Adrenal gland (tissue), 12 donors: ENCODE measurements around the gene PGC. TPM values are rescaled to one million over a fixed set of nuclear protein-coding genes. Genes with fewer than 3 reads are reported as not detected.

Experiments used
- DNase-seq, 7 donors: peaks; one replicate each; pipeline ENCODE4 v3.0.0-alpha.2; 2019 to 2020
- H3K27ac ChIP-seq, 5 donors: fragments of 200-600 bp; sonication (generic) in 4 of 5; 1 replicate in 3 of 5; 2 replicates in 2 of 5; pipeline versions ENCODE4 v1.5.1 to v1.8.0; 2016 to 2020; ENCODE audit warnings: mild to moderate bottlenecking in 1 of 5
- H3K27me3 ChIP-seq: fragments of 200-600 bp; 2 replicates; pipeline ENCODE4 v1.8.0; 2021
- H3K36me3 ChIP-seq, 2 donors: fragments of 200-600 bp; replicated peaks in 1 of 2; 1 replicate in 1 of 2; 2 replicates in 1 of 2; pipeline versions ENCODE4 v1.5.1 to v1.8.0; 2018 to 2022
- H3K4me1 ChIP-seq, 2 donors: fragments of 200-600 bp; replicated peaks in 1 of 2; 1 replicate in 1 of 2; 2 replicates in 1 of 2; pipeline versions ENCODE4 v1.5.1 to v1.8.0; 2018 to 2021
- H3K4me3 ChIP-seq, 4 donors: fragments of 200-600 bp; sonication (generic) in 3 of 4; one replicate each; pipeline ENCODE4 v1.5.1; 2016 to 2018
- H3K9me3 ChIP-seq, 3 donors: fragments of 200-600 bp; sonication (generic) in 1 of 3; replicated peaks in 1 of 3; 1 replicate in 2 of 3; 2 replicates in 1 of 3; pipeline versions ENCODE4 v1.5.1 to v1.8.0; 2016 to 2021
- POLR2A ChIP-seq, 2 donors: fragments of 450-650 bp; IDR thresholded peaks; one replicate each; pipeline ENCODE4 v1.6.1; 2017; ENCODE audit warnings: antibody characterized with exemption in 2 of 2, mild to moderate bottlenecking in 2 of 2, moderate library complexity in 1 of 2
- WGBS, 4 donors: extraction: QIAGEN DNeasy Blood & Tissue Kit in 2 of 4; methylation state at CpG; one replicate each; pipeline versions ENCODE4 v1.1.5 to v1.1.7; 2013 to 2017; 5-methylcytosine and 5-hydroxymethylcytosine counted together
- intact Hi-C, 2 donors: fragments of 100-400 bp; cut with DNase I; formaldehyde crosslinking; loops; one replicate each; pipeline versions ENCODE4 v1.14.1 to v1.15.0; 2022 to 2023
- polyA plus RNA-seq, 3 donors: library from polyadenylated mRNA; stranded (reverse); fragments of 200-250 nt in 2 of 3; fragments of 350-450 nt in 1 of 3; fragmentation: Illumina TruSeq in 1 of 3; extraction: RNeasy Lipid Tissue Mini Kit (QIAGEN cat#74804) in 1 of 3; gene quantifications; one replicate each; pipeline ENCODE4 v1.2.3, GENCODE V29; 2013 to 2014
- total RNA-seq, 9 donors: library from RNA; depleted of rRNA in 4 of 9; stranded (reverse); fragments of >200 nt in 4 of 9; fragments of 120-200 nt in 1 of 9; fragmentation: NEBNext Ultra II Directional in 1 of 9; extraction: Animal tissue kit (Norgen Biotek cat#: 25700) in 1 of 9; gene quantifications; one replicate each; pipeline versions ENCODE4 v1.1.0 to v1.2.4, GENCODE V29; 2013 to 2023
- TF ChIP-seq, protein P1 (sequence below), 6 experiments: fragments of 450-650 bp in 4 of 6; fragments of 200-600 bp in 2 of 6; sonication (generic) in 1 of 6; IDR thresholded peaks; 1 replicate in 5 of 6; 2 replicates in 1 of 6; pipeline versions ENCODE4 v1.5.1 to v1.8.0; 2016 to 2021; ENCODE audit warnings: antibody characterized with exemption in 6 of 6, mild to moderate bottlenecking in 2 of 6, moderate library complexity in 1 of 6
- donor health status: healthy with polysubstance abuse.
- donor health status: Bipolar disorder and iron deficiency.
- donor health status: DM: yes; HTN: yes; CAD: no.
- donor health status: DM: no; HTN: no; CAD: no.
- donor health status: DM: no; HTN: no; CAD: no.
- donor health status: DM: yes; HTN: yes; CAD: no.

The PGC gene
- total and polyA plus RNA-seq, 12 donors = 0.57 to 1.6 (median 1.1) TPM; not detected in 8

DNA sequence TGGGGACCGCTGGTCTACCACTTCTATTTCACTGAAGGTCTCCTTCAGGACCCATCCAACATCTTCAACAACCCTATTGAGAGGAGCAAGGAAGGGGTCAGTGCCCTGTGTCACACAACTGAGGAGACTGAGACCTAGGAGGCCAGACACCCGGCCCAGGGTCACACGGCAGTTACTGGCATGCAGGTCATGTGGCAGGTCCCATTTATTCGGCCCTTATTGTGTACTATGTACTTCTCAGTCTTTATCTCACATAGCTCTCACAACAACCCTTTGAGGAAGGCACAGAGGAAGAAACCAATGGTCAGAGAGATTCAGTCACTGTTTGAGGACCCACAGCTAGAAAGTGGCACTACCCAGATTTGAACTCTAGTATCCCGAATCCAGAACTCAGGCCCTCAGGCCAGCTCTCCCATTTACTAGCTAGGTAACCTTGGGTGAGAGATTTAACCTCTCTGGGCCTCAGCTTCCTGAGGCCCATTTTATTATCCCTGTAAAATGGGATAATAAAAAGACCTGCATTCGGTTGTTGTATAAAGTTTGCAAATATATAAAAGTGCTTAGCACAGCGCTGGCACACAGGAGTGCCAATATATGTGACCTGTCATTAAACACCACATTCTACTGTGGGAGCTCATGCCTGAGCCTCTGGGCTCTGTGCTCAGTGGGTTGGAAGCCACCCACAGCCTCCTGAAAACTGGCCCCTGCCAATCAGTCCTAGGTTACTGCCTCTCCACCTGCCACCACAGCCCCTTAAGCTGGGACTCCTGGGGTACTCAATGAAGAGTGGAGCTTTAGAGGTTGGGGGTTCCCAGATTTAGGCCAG, 27.5 kb downstream of the PGC start:
- Histone ChIP-seq H3K27ac (no peak overlapping the region), H3K4me3 (no peak overlapping the region), H3K36me3 (no peaks in the 10 kb centered on the region), H3K9me3 (no peaks in the 10 kb centered on the region), H3K27me3 (no peaks in the 10 kb centered on the region), H3K4me1 (peaks cover 28 to 44% of the 10 kb centered on the region in 2 donors)
- WGBS, 4 donors = 83 to 89% (median 85%) methylated on average over 7 of the region's 7 CpGs
- DNase-seq = no peak
- TF ChIP-seq, protein P1, sequence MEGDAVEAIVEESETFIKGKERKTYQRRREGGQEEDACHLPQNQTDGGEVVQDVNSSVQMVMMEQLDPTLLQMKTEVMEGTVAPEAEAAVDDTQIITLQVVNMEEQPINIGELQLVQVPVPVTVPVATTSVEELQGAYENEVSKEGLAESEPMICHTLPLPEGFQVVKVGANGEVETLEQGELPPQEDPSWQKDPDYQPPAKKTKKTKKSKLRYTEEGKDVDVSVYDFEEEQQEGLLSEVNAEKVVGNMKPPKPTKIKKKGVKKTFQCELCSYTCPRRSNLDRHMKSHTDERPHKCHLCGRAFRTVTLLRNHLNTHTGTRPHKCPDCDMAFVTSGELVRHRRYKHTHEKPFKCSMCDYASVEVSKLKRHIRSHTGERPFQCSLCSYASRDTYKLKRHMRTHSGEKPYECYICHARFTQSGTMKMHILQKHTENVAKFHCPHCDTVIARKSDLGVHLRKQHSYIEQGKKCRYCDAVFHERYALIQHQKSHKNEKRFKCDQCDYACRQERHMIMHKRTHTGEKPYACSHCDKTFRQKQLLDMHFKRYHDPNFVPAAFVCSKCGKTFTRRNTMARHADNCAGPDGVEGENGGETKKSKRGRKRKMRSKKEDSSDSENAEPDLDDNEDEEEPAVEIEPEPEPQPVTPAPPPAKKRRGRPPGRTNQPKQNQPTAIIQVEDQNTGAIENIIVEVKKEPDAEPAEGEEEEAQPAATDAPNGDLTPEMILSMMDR (IDR thresholded peaks at IDR 0.05) = no peak
- no peak for TF ChIP-seq POLR2A (IDR thresholded peaks at IDR 0.05)
- intact Hi-C loops = no loop called here

DNA sequence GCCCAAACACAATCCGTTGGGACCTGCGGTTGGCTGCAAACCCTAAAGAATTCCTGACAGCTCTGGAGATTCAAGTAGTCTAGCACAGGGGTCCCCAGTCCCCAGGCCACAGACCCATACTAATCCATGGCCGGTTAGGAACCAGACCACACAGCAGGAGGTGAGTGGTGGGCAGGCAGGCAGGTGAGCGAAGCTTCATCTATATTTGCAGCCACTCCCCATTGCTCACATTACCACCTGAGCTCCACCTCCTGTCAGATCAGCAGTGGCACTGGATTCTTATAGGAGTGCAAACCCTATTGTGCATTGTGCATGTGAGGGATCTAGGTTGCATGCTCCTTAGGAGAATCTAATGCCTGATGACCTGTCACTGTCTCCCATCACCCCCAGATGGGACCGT, 28.4 kb downstream of the PGC start:
- H3K36me3 ChIP-seq = no peaks in the 10 kb centered on the region
- H3K9me3 ChIP-seq = no peaks in the 10 kb centered on the region
- no peak for DNase-seq
- TF ChIP-seq, protein P1 (IDR thresholded peaks at IDR 0.05) = no peak
- TF ChIP-seq POLR2A (IDR thresholded peaks at IDR 0.05) = no peak
- 77 to 92% (median 86%) methylated on average over 4 to 5 of the region's 5 CpGs for WGBS, 4 donors
- H3K27ac ChIP-seq = no peak overlapping the region
- peaks cover 21 to 41% of the 10 kb centered on the region in 2 donors for H3K4me1 ChIP-seq
- H3K27me3 ChIP-seq = no peaks in the 10 kb centered on the region
- intact Hi-C loops = no loop called here
- H3K4me3 ChIP-seq = no peak overlapping the region

DNA sequence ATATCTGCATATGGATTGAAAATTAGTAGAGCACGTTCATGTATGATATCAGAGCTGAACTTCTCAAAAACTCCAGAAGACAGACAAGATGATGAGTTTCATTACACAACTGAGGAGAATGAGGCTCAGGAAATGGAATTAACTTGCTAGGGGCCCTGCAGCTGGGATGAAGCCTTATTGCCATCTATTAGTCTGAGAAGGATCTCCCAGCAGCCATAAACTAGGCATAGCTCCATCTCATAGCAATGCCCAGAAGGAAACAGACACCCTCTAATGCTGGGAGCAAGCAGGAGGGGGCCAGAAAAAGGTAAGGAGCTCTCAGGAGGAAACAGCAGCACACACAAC, 29.8 kb downstream of the PGC start:
- Histone ChIP-seq H3K27ac (no peak overlapping the region), H3K4me1 (peaks cover 26 to 41% of the 10 kb centered on the region in 2 donors), H3K27me3 (no peaks in the 10 kb centered on the region), H3K4me3 (no peak overlapping the region), H3K9me3 (no peaks in the 10 kb centered on the region), H3K36me3 (no peaks in the 10 kb centered on the region)
- intact Hi-C loops = no loop called here
- no peak for DNase-seq
- 65 to 100% (median 81%) methylated on average over 1 of the region's 1 CpG for WGBS, 4 donors
- TF ChIP-seq, protein P1 (IDR thresholded peaks at IDR 0.05) = no peak

DNA sequence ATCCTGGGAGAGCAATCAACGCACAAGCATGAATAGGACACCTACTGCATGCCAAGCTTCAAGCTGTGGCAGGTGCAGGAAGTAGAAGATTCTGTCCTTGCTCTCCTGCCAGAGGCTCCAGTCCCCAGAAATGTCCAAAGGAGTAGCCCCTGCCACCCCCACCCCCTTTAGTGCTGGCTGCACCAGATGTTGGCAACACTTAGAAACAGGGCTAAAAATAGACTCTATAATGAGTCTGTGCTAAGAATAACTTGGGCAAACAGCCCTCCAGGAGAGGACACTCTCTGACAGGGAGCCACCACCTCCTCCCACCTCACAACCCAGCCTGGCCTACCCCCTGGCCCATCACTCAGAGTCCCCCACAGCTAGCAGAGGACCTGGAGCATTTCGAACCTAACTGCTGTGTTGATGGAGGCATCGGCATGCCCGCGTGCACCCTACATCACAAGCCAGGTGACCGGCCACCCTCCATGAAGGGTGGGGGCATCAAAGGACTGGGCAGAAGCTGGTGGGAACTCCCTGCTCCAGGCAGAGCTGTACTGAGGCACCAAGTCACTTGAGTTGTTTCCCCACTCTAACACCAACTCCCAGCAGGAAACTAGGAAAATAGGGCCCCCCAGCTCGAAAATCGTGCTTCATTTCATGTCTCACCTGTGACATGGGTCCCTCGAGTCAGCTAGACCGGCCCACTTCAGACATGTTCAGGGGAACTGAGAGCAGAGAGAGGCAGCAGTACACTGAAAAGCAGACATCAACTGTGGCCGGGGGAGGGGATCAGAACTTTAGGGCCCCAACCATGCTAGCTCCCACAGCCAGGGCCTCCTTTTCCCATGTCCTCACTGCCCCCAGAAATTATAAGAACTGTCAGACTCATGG, 30.4 kb downstream of the PGC start:
- H3K36me3 ChIP-seq = no peaks in the 10 kb centered on the region
- WGBS, 4 donors = 86 to 93% (median 92%) methylated on average over 11 of the region's 11 CpGs
- no peak overlapping the region for H3K4me3 ChIP-seq
- TF ChIP-seq, protein P1 (IDR thresholded peaks at IDR 0.05) = no peak
- no peak for TF ChIP-seq POLR2A (IDR thresholded peaks at IDR 0.05)
- intact Hi-C loops = no loop called here
- H3K27me3 ChIP-seq = no peaks in the 10 kb centered on the region
- H3K4me1 ChIP-seq = peaks cover 28 to 40% of the 10 kb centered on the region in 2 donors
- no peak overlapping the region for H3K27ac ChIP-seq
- no peaks in the 10 kb centered on the region for H3K9me3 ChIP-seq
- no peak for DNase-seq
